Activated CD8-positive, alpha-beta memory T cell treated with anti-CD3 and anti-CD28 coated beads, Interleukin-2, amount 50 U/mL, for 24 hours (primary cell): ENCODE results near the gene MYMX.
"Not testable (repeated sequence)": the region's sequence is repeated elsewhere in the genome, so short reads cannot be mapped to it uniquely, and the experiment has no call there.

ENCODE experiments used
- DNase-seq: peaks from one replicate; pipeline ENCODE4 v3.0.0-alpha.2; 2020; ENCODE audit errors: extremely low read depth

The MYMX gene

DNA sequence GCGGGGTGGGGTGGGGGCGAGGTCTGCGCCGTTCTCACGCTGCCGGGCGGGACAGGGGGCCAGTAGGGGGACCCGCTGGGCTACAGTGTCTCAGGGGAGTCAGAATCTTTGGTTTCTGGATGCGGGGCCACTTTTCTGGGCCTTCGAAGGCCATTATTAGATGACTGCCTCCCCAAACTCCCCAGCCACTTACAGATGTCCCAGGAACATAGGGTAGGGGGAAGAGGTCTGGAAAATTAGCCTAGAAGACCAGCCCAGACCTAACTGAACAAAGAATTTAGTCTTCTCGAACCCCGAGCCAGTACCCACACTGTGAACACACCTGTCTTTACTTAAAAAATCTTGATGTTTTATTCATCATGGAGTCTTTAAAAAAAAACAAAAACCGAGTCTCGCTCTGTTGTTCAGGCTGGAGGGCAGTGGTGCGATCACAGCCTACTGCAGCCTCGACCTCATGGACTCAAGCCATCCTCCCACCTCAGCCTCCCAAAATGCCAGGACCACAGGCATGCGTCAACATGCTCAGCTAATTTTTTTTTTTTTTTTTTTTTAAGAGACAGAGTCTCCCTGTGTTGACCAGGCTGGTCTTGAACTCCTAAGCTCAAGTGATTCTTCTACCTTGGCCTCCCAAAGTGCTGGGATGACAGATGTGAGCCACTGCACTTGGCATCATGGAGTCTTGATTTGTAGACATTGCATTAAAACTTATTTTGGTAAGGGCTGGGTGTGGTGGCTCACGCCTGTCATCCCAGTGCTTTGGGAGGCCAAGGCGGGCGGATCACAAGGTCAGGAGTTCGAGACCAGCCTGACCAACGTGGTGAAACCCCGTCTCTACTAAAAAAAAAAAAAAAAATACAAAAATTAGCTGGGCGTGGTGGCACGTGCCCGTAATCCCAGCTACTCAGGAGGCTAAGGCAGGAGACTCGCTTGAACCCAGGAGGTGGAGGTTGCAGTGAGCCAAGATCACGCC lies 3.4 kb downstream of the MYMX start:
- no peak for DNase-seq

GRCh38 chr6:44220913-44221290 lies 4.2 kb downstream of the MYMX start:
- no peak for DNase-seq

DNA sequence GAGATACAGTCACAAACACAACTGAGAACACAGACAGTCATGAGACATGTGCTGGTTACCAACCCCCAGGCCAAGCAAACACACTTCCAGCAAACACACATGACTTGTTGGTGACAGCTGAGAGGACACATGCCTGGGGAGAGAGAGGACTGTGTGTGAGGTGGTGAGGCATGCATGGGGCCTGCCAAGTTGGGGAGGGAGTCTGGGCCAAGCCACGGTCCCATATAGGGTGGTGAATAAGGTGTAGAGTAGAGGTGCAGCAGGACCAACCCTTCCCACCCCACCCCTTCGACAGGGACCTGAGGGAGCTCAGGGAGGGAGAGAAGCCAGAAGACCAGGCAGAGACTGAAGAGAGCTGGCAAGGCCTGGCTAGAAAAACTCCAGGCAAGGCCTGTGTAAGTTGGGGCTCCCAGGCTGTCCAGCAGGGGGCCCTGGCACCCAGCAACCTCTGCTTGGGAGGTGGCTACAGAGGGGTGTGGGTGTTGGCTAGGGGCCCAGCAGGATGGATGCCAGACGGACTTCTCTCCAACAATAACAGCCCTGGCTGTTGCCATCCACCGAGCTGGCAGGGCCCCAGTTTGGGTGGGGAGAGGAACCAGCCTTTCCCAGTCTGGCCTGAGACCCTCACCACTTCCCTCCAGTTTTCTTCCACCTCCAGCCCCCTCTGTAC lies 4.7 kb downstream of the MYMX start:
- peak; percentile 35 for DNase-seq

DNA sequence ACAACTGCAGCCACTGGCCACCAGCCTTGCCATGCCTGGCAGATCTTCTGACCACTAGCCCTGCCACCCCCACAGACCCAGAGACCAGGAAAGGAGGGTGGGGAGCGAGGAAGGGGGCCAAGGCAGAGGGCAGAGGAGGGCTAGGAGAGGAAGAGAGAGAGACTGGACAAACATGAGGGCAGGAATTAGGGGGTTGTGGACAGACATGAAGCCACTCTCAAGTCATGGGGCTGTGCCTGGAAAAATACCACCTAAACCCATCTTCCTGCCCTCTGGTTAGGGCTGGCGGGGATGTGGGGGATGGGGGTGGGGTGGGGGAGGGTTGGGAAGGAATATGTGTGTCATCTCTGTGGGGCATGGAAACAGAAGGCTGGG lies 5.2 kb downstream of the MYMX start:
- no peak for DNase-seq

DNA sequence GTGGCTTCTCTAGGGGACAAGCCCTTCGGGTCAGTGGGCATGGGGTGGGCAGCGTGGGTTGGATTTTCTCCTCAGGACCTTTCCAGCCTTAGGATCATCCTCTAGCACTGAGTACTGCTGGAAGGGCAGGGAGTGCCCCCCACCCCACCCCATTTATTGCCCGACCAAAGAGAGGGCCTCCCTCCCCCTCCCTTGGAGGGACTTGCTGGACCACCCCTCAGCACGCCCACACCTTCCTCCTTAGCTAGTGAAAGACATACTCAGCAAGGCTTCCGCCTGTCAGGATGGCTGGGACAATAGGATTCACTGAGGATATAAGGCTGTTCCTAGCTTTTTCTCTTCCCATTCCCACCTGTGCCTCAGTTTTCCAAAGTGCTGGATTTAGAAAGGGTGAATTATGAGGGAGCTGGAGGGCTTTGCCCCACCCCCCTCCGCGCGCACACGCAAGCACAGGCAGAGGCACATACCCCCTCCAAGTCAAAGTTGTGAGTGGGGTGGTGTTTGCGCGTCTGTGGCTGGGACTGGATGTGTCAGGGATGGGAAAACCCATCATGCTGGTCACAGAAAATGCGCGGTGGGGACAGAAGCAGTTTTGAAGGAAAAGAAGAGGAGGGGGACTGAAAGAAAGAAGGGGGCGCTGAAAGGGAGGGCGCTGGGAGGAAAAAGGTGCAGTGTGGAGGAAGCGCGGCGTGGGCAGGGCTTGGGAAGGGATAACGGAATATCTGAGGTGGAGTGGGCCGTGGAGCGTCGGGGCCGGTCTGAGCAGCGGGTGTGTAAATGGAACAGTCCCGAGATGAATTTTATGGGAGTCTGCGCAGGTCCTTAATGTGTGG lies 6.0 kb downstream of the MYMX start:
- DNase-seq, result no peak

GRCh38 chr6:44223319-44224028 lies 6.7 kb downstream of the MYMX start, which contains the start of gene SLC29A1:
Gene SLC29A1, plus strand, starts transcription at chr6:44223595. Its CDS starts 3,719 bp downstream, at chr6:44227314.
- peak; percentile 44 for DNase-seq

- no peak for DNase-seq
Measured at GRCh38 chr6:44224029-44224964, 7.6 kb downstream of the MYMX start.

DNA sequence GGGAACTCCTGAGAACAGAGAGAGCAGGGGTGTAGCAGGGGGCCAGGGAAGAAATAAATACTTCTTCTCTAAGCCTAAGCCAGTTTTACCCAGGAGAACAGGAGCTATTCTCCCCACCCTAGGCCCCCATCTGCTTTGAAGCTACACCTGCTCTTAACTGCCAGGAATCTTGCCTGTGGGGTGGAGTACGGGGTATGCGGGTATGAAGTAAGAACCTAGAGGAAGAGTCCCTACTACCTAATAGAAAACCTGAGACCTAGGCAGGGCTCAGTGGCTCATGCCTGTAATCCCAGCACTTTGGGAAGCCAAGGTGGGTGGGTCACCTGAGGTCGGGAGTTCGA lies 8.2 kb downstream of the MYMX start:
- DNase-seq, result no peak

DNA sequence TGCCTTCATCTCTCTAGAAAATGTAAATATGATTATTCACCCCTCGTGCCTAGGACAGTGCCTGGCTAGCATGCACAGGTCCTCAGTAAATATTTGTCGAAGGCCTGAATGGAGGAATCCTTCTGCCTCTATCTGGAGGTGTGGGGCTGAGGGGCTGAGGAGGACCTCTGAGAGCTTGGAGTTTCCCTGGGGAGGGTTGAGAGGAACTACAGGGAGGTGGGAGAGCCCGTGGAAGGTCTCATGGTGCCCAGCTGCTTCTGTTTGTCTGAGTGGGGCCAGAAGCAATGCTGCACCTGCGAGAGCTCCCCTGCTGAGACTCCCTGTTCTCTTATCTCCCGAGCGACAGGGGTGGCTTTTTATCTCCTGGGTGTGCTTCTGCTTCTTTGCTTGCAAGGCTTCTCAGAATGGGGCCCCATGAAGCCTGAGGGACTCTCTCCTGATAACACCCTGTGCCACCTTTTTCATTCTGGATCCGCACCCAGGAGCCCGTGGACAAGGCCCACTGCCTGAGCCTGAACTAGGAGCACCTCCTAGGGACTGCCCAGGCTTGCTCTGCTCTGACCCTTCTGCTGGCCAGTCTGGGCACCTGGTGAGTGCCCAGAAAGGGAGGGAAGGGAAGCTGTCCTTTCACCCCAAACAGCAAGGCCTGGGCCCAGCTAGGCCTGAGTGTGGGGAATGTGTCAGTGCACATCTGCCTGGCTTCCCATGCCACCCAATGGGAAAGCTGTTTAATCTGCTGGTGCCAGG lies 9.0 kb downstream of the MYMX start:
- DNase-seq, result no peak

DNA sequence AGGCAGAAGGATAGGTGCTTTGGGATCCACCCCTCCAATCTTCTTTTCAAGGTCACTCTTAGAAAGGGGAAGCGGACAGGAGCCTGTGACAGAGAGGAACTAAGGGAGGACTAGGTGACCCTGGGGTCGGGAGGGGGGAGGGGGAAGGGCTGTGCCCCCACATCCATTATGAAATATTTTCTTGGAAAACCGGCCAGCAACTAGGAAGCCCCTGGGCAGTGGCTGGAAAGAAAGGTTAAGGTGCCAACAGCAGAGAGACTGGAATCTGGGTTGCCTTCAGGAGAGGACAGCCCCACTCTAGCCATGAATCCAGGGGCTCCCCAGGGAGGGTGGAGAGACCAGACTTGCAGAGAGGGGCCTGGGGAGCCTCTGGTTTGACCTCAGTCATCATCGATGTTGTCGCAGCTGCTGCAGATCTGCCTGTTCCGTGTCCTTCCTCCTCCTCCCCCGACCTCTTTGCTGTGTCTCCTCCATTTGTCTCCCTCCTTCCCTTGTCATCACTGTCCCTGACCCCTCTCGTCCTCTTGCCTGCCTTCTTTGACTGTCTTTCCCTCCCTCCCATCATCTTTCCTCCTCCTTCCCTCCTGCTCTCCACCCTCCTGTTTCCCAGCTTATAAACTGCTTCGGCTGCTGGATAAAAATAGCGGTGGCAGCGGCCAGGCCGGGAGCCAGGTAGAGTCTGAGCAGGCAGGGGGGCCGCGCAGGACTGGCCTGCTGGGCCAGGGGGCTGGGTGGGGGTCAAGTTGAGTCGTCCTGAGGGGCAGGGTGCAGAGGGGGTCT lies 9.8 kb downstream of the MYMX start:
- no peak for DNase-seq

GRCh38 chr6:44227148-44227793 lies 10.5 kb downstream of the MYMX start:
- DNase-seq, result no peak

DNA sequence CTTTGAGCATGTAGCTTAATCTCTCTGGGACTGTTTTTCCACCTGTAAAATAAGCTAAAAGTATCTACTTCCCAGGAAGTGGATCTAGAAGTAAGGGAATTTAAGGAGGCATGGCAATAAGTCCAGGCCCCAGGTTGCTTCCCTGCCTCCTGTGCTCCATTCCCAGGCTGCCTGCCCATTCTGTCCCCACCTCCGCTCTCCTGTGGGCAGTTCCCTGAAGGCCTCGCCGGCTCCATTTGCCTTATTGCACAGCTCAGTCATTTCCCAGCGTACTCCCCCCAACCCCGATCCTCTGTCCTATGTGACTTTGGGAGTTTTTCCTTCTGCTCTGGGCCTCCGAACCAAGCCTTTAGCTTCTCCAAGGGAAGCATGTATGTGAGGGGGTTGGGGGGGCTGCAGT lies 11.3 kb downstream of the MYMX start:
- no peak for DNase-seq

- no peak for DNase-seq
Measured at GRCh38 chr6:44228433-44228832, 11.7 kb downstream of the MYMX start.

DNA sequence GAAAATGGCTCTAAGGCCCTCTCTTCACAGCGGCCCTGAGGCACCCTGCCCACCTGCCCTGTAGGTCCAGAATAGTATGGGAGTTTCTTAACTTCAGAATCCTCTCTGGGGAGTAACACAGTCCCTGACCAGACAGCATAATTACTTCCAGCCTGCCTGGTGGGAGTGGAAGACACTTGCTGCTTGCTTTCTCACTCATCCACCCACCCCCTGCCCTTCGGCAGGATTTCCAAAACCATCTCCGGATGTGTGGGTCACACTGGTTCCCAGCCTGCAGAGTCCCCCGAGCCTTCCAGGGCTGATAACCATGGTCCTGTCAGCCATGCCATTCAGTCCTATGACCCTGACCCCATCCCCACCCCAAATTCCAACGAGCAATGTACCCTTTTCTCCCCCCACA lies 12.1 kb downstream of the MYMX start:
- no peak for DNase-seq

- DNase-seq, result no peak
Measured at GRCh38 chr6:44229376-44230033, 12.8 kb downstream of the MYMX start.

DNA sequence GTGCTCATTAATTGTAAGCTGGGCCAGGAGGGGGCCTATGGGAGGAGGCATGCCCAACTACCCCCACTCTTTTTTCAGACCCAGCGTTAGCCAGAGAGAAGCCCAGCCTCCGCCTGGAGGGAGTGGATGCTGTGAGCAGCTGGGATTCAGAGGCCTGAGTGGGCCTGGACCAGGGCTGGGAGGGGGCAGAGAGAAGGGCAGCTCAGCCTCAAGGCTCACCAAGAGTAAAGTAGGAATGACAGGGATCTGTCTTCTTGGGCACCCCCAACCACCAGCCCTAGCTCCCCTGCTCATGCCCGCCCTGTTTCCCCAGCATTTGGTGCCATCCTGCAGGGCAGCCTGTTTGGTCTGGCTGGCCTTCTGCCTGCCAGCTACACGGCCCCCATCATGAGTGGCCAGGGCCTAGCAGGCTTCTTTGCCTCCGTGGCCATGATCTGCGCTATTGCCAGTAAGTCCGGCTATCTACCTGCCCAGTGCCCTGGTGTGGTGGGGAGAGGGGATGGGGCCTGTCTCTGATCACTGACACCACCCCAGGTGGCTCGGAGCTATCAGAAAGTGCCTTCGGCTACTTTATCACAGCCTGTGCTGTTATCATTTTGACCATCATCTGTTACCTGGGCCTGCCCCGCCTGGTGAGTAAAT lies 13.4 kb downstream of the MYMX start:
- DNase-seq, result no peak

DNA sequence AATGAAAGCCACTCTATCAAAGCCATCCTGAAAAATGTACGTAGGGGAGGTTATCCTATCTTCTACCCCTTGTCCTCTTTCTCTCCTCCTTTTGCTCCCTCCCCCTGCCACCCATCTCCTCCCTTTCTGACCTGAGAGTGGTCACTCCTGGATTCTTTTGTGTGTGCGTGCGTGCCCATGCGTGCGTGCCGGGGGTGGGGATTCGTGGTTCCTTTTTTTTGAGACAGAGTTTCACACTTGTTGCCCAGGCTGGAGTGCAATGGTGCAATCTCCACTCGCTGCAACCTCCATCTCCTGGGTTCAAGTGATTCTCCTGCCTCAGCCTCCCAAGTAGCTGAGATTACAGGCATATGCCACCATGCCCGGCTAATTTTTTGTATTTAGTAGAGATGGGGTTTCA lies 14.7 kb downstream of the MYMX start:
- not testable (repeated sequence) for DNase-seq
